Hindlimb muscle (tissue), 1 donor: ENCODE measurements around the gene RREB1. TPM values are rescaled to one million over a fixed set of nuclear protein-coding genes. Genes with fewer than 3 reads are reported as not detected.

Experiments used
- polyA plus RNA-seq: library from polyadenylated mRNA; unstranded; fragments of 120-200 nt; gene quantifications from one replicate; pipeline ENCODE4 v1.2.1, GENCODE V29; 2013; ENCODE audit not compliant: insufficient read length

RREB1 gene
- polyA plus RNA-seq, 1 donor: 26.9 TPM

Other genes with a start within 250 kb of the RREB1 start
- gene SSR1, start 205.2 kb downstream of the RREB1 start, polyA plus RNA-seq: 69.7 TPM